ENCODE results near the gene EMSY. TPM values are rescaled to one million over a fixed set of nuclear protein-coding genes. Genes with fewer than 3 reads are reported as not detected.
A peak's percentile ranks its signal among the peaks of the same experiment; 100 is the strongest.

EMSY gene
- total and polyA plus RNA-seq, 2 of the 13 experiments (the other 11 are each of a cell fraction or from before 2014, with no cell fraction given) = 11.6 to 18.5 TPM

GRCh38 chr11:76419896-76420295 is 24.9 kb upstream of the EMSY start:
- no peak overlapping the region for H2AFZ ChIP-seq (ENCODE audit: low read length)
- no peak overlapping the region for H3K4me3 ChIP-seq (replicated peaks in 1 of 3; ENCODE audit: insufficient read depth in 1 of 3, low read depth in 2 of 3, low read length in 3 of 3)
- H3K4me2 ChIP-seq (ENCODE audit: low read depth, low read length) = no peak overlapping the region
- no peak overlapping the region for H3K9ac ChIP-seq (ENCODE audit: insufficient read depth, low read depth, low read length)
- TF ChIP-seq STAG1 (CRISPR knock-in tag; IDR thresholded peaks at IDR 0.05) (peak; percentile 53), MAF1 (CRISPR knock-in tag; IDR thresholded peaks at IDR 0.05; ENCODE audit: borderline replicate concordance) (no peak), SMC3 (IDR thresholded peaks at IDR 0.05; ENCODE audit: low read length) (peak; percentile 51; the same call in 1 of the 2 replicates)
- TF ChIP-seq, protein P1, sequence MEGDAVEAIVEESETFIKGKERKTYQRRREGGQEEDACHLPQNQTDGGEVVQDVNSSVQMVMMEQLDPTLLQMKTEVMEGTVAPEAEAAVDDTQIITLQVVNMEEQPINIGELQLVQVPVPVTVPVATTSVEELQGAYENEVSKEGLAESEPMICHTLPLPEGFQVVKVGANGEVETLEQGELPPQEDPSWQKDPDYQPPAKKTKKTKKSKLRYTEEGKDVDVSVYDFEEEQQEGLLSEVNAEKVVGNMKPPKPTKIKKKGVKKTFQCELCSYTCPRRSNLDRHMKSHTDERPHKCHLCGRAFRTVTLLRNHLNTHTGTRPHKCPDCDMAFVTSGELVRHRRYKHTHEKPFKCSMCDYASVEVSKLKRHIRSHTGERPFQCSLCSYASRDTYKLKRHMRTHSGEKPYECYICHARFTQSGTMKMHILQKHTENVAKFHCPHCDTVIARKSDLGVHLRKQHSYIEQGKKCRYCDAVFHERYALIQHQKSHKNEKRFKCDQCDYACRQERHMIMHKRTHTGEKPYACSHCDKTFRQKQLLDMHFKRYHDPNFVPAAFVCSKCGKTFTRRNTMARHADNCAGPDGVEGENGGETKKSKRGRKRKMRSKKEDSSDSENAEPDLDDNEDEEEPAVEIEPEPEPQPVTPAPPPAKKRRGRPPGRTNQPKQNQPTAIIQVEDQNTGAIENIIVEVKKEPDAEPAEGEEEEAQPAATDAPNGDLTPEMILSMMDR (CRISPR knock-in tag; IDR thresholded peaks at IDR 0.05) = peak; percentile 64
- ATAC-seq (peak; percentile 67), FAIRE-seq (peak; percentile 8), DNase-seq (ENCODE audit: low spot score) (peak; percentile 15)
- POLR2A ChIA-PET = no interaction called here
- BruUV-seq (replicated peaks) = no TSS peak
- CTCF ChIA-PET (ENCODE audit: low intra/inter-chr PET ratio, low total read pairs) = no interaction called here
- no peak overlapping the region for H3K27ac ChIP-seq (ENCODE audit: extremely low read length, insufficient read depth, low read length)
- no peaks in the 10 kb centered on the region for H3K36me3 ChIP-seq (replicated peaks in 1 of 2; ENCODE audit: control insufficient read depth in 1 of 2, insufficient read depth in 2 of 2, low read length in 2 of 2)
- in situ Hi-C loops (cut with HindIII; ENCODE audit: extremely low pct_ligation_motif_present, low pct_unique_long_range_greater_than_20kb) = no loop called here
- no peaks in the 10 kb centered on the region for H4K20me1 ChIP-seq (ENCODE audit: insufficient read depth, low read length)
- peaks cover 1 to 11% of the 10 kb centered on the region in 2 experiments; a peak in 1 of 5 replicates for H3K27me3 ChIP-seq (ENCODE audit: control insufficient read depth in 1 of 2, insufficient read depth in 2 of 2, low read length in 2 of 2)
- WGBS (ENCODE audit: low lambda C conversion rate) = 0% methylated on average over 3 of the region's 3 CpGs
- intact Hi-C loops (cut with micrococcal nuclease; ENCODE audit: unreplicated experiment) = loop anchor here (1.0 to 5.0 kb wide), 2 partner anchors 33 to 91 kb away; no protein-coding TSS in a partner anchor
- no peaks in the 10 kb centered on the region for H3K4me1 ChIP-seq (ENCODE audit: insufficient read depth, low read length)
- no peaks in the 10 kb centered on the region for H3K9me3 ChIP-seq (ENCODE audit: low read length)
- no peaks in the 10 kb centered on the region for H3K79me2 ChIP-seq (ENCODE audit: insufficient read depth, low read length)

DNA sequence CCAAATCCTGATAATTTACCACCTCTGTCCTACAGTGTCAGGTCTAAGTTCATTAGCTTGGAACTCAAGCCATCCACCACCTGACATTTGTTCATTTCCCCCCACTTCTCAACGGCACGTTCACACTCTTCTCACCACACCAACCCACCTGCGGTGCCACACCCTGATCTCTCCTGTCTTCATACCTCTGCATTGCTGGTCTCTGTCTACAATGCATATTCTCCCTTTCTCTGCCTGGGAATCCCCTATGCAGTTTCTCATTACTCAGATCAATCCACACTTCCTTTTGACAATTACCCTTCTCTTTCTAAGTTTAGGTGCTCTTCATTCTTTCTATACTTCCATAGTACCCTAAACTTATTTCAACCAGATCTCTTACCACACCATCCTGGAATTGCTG is 20.4 kb upstream of the EMSY start:
- 2% methylated on average over 3 of the region's 3 CpGs for WGBS (ENCODE audit: low lambda C conversion rate)
- no peaks in the 10 kb centered on the region for H3K36me3 ChIP-seq (replicated peaks in 1 of 2; ENCODE audit: control insufficient read depth in 1 of 2, insufficient read depth in 2 of 2, low read length in 2 of 2)
- no peak overlapping the region for H2AFZ ChIP-seq (ENCODE audit: low read length)
- DNase-seq (ENCODE audit: low spot score) (no peak), FAIRE-seq (no peak), ATAC-seq (no peak)
- no peaks in the 10 kb centered on the region for H3K4me1 ChIP-seq (ENCODE audit: insufficient read depth, low read length)
- CTCF ChIA-PET (ENCODE audit: low intra/inter-chr PET ratio, low total read pairs) = no interaction called here
- intact Hi-C loops (cut with micrococcal nuclease; ENCODE audit: unreplicated experiment) = loop anchor here (5.0 kb wide), 1 partner anchor 37 kb away; no protein-coding TSS in a partner anchor
- H3K79me2 ChIP-seq (ENCODE audit: insufficient read depth, low read length) = no peaks in the 10 kb centered on the region
- H4K20me1 ChIP-seq (ENCODE audit: insufficient read depth, low read length) = no peaks in the 10 kb centered on the region
- no peak overlapping the region for H3K27ac ChIP-seq (ENCODE audit: extremely low read length, insufficient read depth, low read length)
- in situ Hi-C loops (cut with HindIII; ENCODE audit: extremely low pct_ligation_motif_present, low pct_unique_long_range_greater_than_20kb) = no loop called here
- no peak for TF ChIP-seq ZNF138 (CRISPR knock-in tag; IDR thresholded peaks at IDR 0.05; ENCODE audit: low read depth)
- no peak for TF ChIP-seq XBP1 (CRISPR knock-in tag; IDR thresholded peaks at IDR 0.05)
- no peak for TF ChIP-seq ZNF703 (CRISPR knock-in tag; IDR thresholded peaks at IDR 0.05; ENCODE audit: borderline replicate concordance)
- TF ChIP-seq RORA (CRISPR knock-in tag; IDR thresholded peaks at IDR 0.05) = no peak
- H3K4me2 ChIP-seq (ENCODE audit: low read depth, low read length) = no peak overlapping the region
- no TSS peak for BruUV-seq (replicated peaks)
- no peaks in the 10 kb centered on the region for H3K9me3 ChIP-seq (ENCODE audit: low read length)
- peaks cover 1 to 13% of the 10 kb centered on the region in 2 experiments; a peak in 1 of 5 replicates for H3K27me3 ChIP-seq (ENCODE audit: control insufficient read depth in 1 of 2, insufficient read depth in 2 of 2, low read length in 2 of 2)
- H3K4me3 ChIP-seq (replicated peaks in 1 of 3; ENCODE audit: insufficient read depth in 1 of 3, low read depth in 2 of 3, low read length in 3 of 3) = no peak overlapping the region
- no peak overlapping the region for H3K9ac ChIP-seq (ENCODE audit: insufficient read depth, low read depth, low read length)
- POLR2A ChIA-PET = no interaction called here
